Measurements from ENCODE around the gene ADTRP. TPM values are rescaled to one million over a fixed set of nuclear protein-coding genes. Genes with fewer than 3 reads are reported as not detected.

Gene ADTRP
- total RNA-seq, 1 donor from 2014 or later, result 0.68 TPM

- Mint-ChIP-seq H3K36me3 (ENCODE audit: low read depth, unreplicated experiment) (no peaks in the 10 kb centered on the region), H3K27ac (ENCODE audit: unreplicated experiment) (no peak overlapping the region)
- H3K27me3 ChIP-seq (ENCODE audit: insufficient read depth, low read length), result no peaks in the 10 kb centered on the region
Observed at GRCh38 chr6:11700118-11700718, 78.4 kb downstream of the ADTRP start.

GRCh38 chr6:11699576-11699975 is 79.0 kb downstream of the ADTRP start:
- H3K27ac Mint-ChIP-seq (ENCODE audit: unreplicated experiment), result no peak overlapping the region
- Histone ChIP-seq H3K27ac (ENCODE audit: low read depth, low read length) (no peak overlapping the region), H3K27me3 (ENCODE audit: insufficient read depth, low read length) (no peaks in the 10 kb centered on the region), H3K4me1 (ENCODE audit: insufficient read depth, low read length) (peaks cover 3% of the 10 kb centered on the region), H2AFZ (ENCODE audit: low read depth, low read length) (no peak overlapping the region), H3K9me3 (ENCODE audit: insufficient read depth, low read depth, low read length) (no peaks in the 10 kb centered on the region), H3K4me2 (ENCODE audit: low read length) (no peak overlapping the region), H3K79me2 (ENCODE audit: insufficient read depth, low read length) (no peaks in the 10 kb centered on the region), H3K4me3 (ENCODE audit: insufficient read depth, low read depth, low read length) (no peak overlapping the region), H3K36me3 (ENCODE audit: insufficient read depth, low read length) (no peaks in the 10 kb centered on the region), H4K20me1 (ENCODE audit: insufficient read depth, low read length) (no peaks in the 10 kb centered on the region), H3K9ac (ENCODE audit: low read length) (no peak overlapping the region)
- no peak for TF ChIP-seq CTCF (IDR thresholded peaks at IDR 0.05; ENCODE audit: insufficient read depth, low read depth, low read length)
- no peak for TF ChIP-seq EZH2 (IDR thresholded peaks at IDR 0.05; ENCODE audit: insufficient read depth, low read length)
- no peaks in the 10 kb centered on the region for H3K36me3 Mint-ChIP-seq (ENCODE audit: low read depth, unreplicated experiment)
- FAIRE-seq (no peak), DNase-seq (ENCODE audit: low read depth) (no peak)
- no peaks in the 10 kb centered on the region for H3K27me3 Mint-ChIP-seq (ENCODE audit: low read depth, unreplicated experiment)
- no peak overlapping the region for H3K4me3 Mint-ChIP-seq (ENCODE audit: unreplicated experiment)
- H3K4me1 Mint-ChIP-seq (ENCODE audit: low read depth, unreplicated experiment), result peaks cover 3% of the 10 kb centered on the region
- H3K9me3 Mint-ChIP-seq (ENCODE audit: unreplicated experiment), result peaks cover 5% of the 10 kb centered on the region

More at GRCh38 chr6:11700118-11700718, 78.4 kb downstream of the ADTRP start:
- Mint-ChIP-seq H3K4me3 (ENCODE audit: unreplicated experiment) (no peak overlapping the region), H3K9me3 (ENCODE audit: unreplicated experiment) (peaks cover 5% of the 10 kb centered on the region), H3K27me3 (ENCODE audit: low read depth, unreplicated experiment) (no peaks in the 10 kb centered on the region), H3K4me1 (ENCODE audit: low read depth, unreplicated experiment) (peaks cover 3% of the 10 kb centered on the region)
- Histone ChIP-seq H2AFZ (ENCODE audit: low read depth, low read length) (no peak overlapping the region), H3K4me3 (ENCODE audit: insufficient read depth, low read depth, low read length) (no peak overlapping the region), H3K9ac (ENCODE audit: low read length) (no peak overlapping the region), H3K9me3 (ENCODE audit: insufficient read depth, low read depth, low read length) (no peaks in the 10 kb centered on the region), H3K27ac (ENCODE audit: low read depth, low read length) (no peak overlapping the region), H3K4me1 (ENCODE audit: insufficient read depth, low read length) (peaks cover 3% of the 10 kb centered on the region), H3K4me2 (ENCODE audit: low read length) (no peak overlapping the region), H3K36me3 (ENCODE audit: insufficient read depth, low read length) (no peaks in the 10 kb centered on the region), H3K79me2 (ENCODE audit: insufficient read depth, low read length) (no peaks in the 10 kb centered on the region), H4K20me1 (ENCODE audit: insufficient read depth, low read length) (no peaks in the 10 kb centered on the region)
- TF ChIP-seq EZH2 (IDR thresholded peaks at IDR 0.05; ENCODE audit: insufficient read depth, low read length) (no peak), CTCF (IDR thresholded peaks at IDR 0.05; ENCODE audit: insufficient read depth, low read depth, low read length) (peak; percentile 12)
- DNase-seq (ENCODE audit: low read depth) (peak; percentile 36), FAIRE-seq (peak; percentile 37)

Measured in astrocyte (in vitro differentiated cells and primary cell).